ENCODE results near the gene KIF5A. TPM values are rescaled to one million over a fixed set of nuclear protein-coding genes. Genes with fewer than 3 reads are reported as not detected.
A peak's percentile ranks its signal among the peaks of the same experiment; 100 is the strongest.
"Not testable (repeated sequence)": the region's sequence is repeated elsewhere in the genome, so short reads cannot be mapped to it uniquely, and the experiment has no call there.

KIF5A gene
- total RNA-seq, 1 donor from 2014 or later, result 7.9 TPM

GRCh38 chr12:57563358-57563757 is 13.5 kb downstream of the KIF5A start:
- Histone ChIP-seq H3K27ac (no peak overlapping the region), H3K4me2 (no peak overlapping the region), H3K27me3 (no peaks in the 10 kb centered on the region), H3K4me1 (no peaks in the 10 kb centered on the region), H3K4me3 (no peak overlapping the region), H3K36me3 (no peaks in the 10 kb centered on the region), H3K79me2 (ENCODE audit: low read depth) (peaks cover 16% of the 10 kb centered on the region), H3K9me3 (ENCODE audit: low read depth) (no peaks in the 10 kb centered on the region), H4K20me1 (ENCODE audit: low read depth) (no peaks in the 10 kb centered on the region), H3K9ac (no peak overlapping the region), H3F3A (ENCODE audit: low read depth) (no peaks in the 10 kb centered on the region), H2AFZ (replicated peaks) (no peak overlapping the region)
- no peak for TF ChIP-seq CTCF (IDR thresholded peaks at IDR 0.05)
- no peak for TF ChIP-seq EZH2 (IDR thresholded peaks at IDR 0.05)
- no peak for TF ChIP-seq EZH2phosphoT487 (IDR thresholded peaks at IDR 0.05)
- no peak overlapping the region for H3K27ac Mint-ChIP-seq
- no peak overlapping the region for H3K4me3 Mint-ChIP-seq
- H3K36me3 Mint-ChIP-seq, result peaks cover 10% of the 10 kb centered on the region
- H3K27me3 Mint-ChIP-seq (ENCODE audit: insufficient read depth, low read depth), result peaks cover 7% of the 10 kb centered on the region
- H3K9me3 Mint-ChIP-seq, result no peaks in the 10 kb centered on the region
- no peaks in the 10 kb centered on the region for H3K4me1 Mint-ChIP-seq
- no peak for DNase-seq (ENCODE audit: low spot score)

- no peak overlapping the region for H3K9ac ChIP-seq
- no peaks in the 10 kb centered on the region for H3K4me1 Mint-ChIP-seq
- no peak overlapping the region for H2AFZ ChIP-seq (replicated peaks)
- no peak overlapping the region for H3K4me3 Mint-ChIP-seq
- H3K79me2 ChIP-seq (ENCODE audit: low read depth), result peaks cover 12% of the 10 kb centered on the region
- no peak overlapping the region for H3K27ac Mint-ChIP-seq
- H3K4me1 ChIP-seq, result no peaks in the 10 kb centered on the region
- no peaks in the 10 kb centered on the region for H3F3A ChIP-seq (ENCODE audit: low read depth)
- H4K20me1 ChIP-seq (ENCODE audit: low read depth), result no peaks in the 10 kb centered on the region
- no peaks in the 10 kb centered on the region for H3K36me3 ChIP-seq
- H3K4me3 ChIP-seq, result no peak overlapping the region
- H3K27me3 ChIP-seq, result no peaks in the 10 kb centered on the region
- TF ChIP-seq CTCF (IDR thresholded peaks at IDR 0.05) (no peak), EZH2 (IDR thresholded peaks at IDR 0.05) (no peak), EZH2phosphoT487 (IDR thresholded peaks at IDR 0.05) (no peak)
- no peak for DNase-seq (ENCODE audit: low spot score)
- H3K9me3 Mint-ChIP-seq, result no peaks in the 10 kb centered on the region
- H3K4me2 ChIP-seq, result no peak overlapping the region
- H3K27me3 Mint-ChIP-seq (ENCODE audit: insufficient read depth, low read depth), result peaks cover 7% of the 10 kb centered on the region
- peaks cover 10% of the 10 kb centered on the region for H3K36me3 Mint-ChIP-seq
- H3K27ac ChIP-seq, result no peak overlapping the region
- no peaks in the 10 kb centered on the region for H3K9me3 ChIP-seq (ENCODE audit: low read depth)
Measured at GRCh38 chr12:57564178-57564740, 14.4 kb downstream of the KIF5A start.

- no peak overlapping the region for H3K27ac ChIP-seq
- Mint-ChIP-seq H3K36me3 (peaks cover 7% of the 10 kb centered on the region), H3K4me1 (no peaks in the 10 kb centered on the region), H3K4me3 (no peak overlapping the region), H3K27me3 (ENCODE audit: insufficient read depth, low read depth) (peaks cover 7% of the 10 kb centered on the region), H3K27ac (no peak overlapping the region), H3K9me3 (no peaks in the 10 kb centered on the region)
- H3K36me3 ChIP-seq, result no peaks in the 10 kb centered on the region
- no peaks in the 10 kb centered on the region for H4K20me1 ChIP-seq (ENCODE audit: low read depth)
- no peak overlapping the region for H3K4me3 ChIP-seq
- no peaks in the 10 kb centered on the region for H3K79me2 ChIP-seq (ENCODE audit: low read depth)
- no peak overlapping the region for H3K9ac ChIP-seq
- no peaks in the 10 kb centered on the region for H3K27me3 ChIP-seq
- H2AFZ ChIP-seq (replicated peaks), result no peak overlapping the region
- no peaks in the 10 kb centered on the region for H3K4me1 ChIP-seq
- no peaks in the 10 kb centered on the region for H3F3A ChIP-seq (ENCODE audit: low read depth)
- no peak for TF ChIP-seq EZH2 (IDR thresholded peaks at IDR 0.05)
- no peak for DNase-seq (ENCODE audit: low spot score)
- H3K4me2 ChIP-seq, result no peak overlapping the region
- no peaks in the 10 kb centered on the region for H3K9me3 ChIP-seq (ENCODE audit: low read depth)
Measured at GRCh38 chr12:57568838-57569237, 19.0 kb downstream of the KIF5A start.

- no peaks in the 10 kb centered on the region for H3K9me3 ChIP-seq (ENCODE audit: low read depth)
- Mint-ChIP-seq H3K36me3 (peaks cover 1% of the 10 kb centered on the region), H3K27me3 (ENCODE audit: insufficient read depth, low read depth) (peaks cover 2% of the 10 kb centered on the region), H3K4me1 (no peaks in the 10 kb centered on the region), H3K4me3 (peak overlapping the region; percentile 36), H3K27ac (no peak overlapping the region), H3K9me3 (no peaks in the 10 kb centered on the region)
- no peak overlapping the region for H3K9ac ChIP-seq
- H3K27ac ChIP-seq, result no peak overlapping the region
- no peaks in the 10 kb centered on the region for H3K4me1 ChIP-seq
- H3K4me3 ChIP-seq, result no peak overlapping the region
- TF ChIP-seq EZH2phosphoT487 (IDR thresholded peaks at IDR 0.05) (no peak), EZH2 (IDR thresholded peaks at IDR 0.05) (no peak), CTCF (IDR thresholded peaks at IDR 0.05) (no peak)
- no peaks in the 10 kb centered on the region for H3K36me3 ChIP-seq
- DNase-seq (ENCODE audit: low spot score), result no peak
- H3F3A ChIP-seq (ENCODE audit: low read depth), result no peaks in the 10 kb centered on the region
- no peaks in the 10 kb centered on the region for H3K27me3 ChIP-seq
- no peak overlapping the region for H2AFZ ChIP-seq (replicated peaks)
- no peak overlapping the region for H3K4me2 ChIP-seq
- no peaks in the 10 kb centered on the region for H4K20me1 ChIP-seq (ENCODE audit: low read depth)
- no peaks in the 10 kb centered on the region for H3K79me2 ChIP-seq (ENCODE audit: low read depth)
Measured at GRCh38 chr12:57569858-57570257, 20.0 kb downstream of the KIF5A start.

GRCh38 chr12:57570438-57570837 is 20.6 kb downstream of the KIF5A start:
- not testable (repeated sequence) for H3K27ac Mint-ChIP-seq; H3K36me3 Mint-ChIP-seq; H3K27me3 ChIP-seq; H3K9ac ChIP-seq; H4K20me1 ChIP-seq (ENCODE audit: low read depth); H3K4me2 ChIP-seq; H3K36me3 ChIP-seq; H3K4me3 ChIP-seq; H3K9me3 ChIP-seq (ENCODE audit: low read depth); H3K4me3 Mint-ChIP-seq; H3K4me1 Mint-ChIP-seq; DNase-seq (ENCODE audit: low spot score); H3K9me3 Mint-ChIP-seq; H2AFZ ChIP-seq (replicated peaks); H3K4me1 ChIP-seq; H3K27ac ChIP-seq; H3F3A ChIP-seq (ENCODE audit: low read depth); H3K79me2 ChIP-seq (ENCODE audit: low read depth); H3K27me3 Mint-ChIP-seq (ENCODE audit: insufficient read depth, low read depth)

All from neural progenitor cell (in vitro differentiated cells).